Measurements from ENCODE around the gene ARL15.

The ARL15 gene

GRCh38 chr5:54205453-54205852, 104.9 kb downstream of the ARL15 start:
- no peak for DNase-seq (ENCODE audit: low read depth)

DNA sequence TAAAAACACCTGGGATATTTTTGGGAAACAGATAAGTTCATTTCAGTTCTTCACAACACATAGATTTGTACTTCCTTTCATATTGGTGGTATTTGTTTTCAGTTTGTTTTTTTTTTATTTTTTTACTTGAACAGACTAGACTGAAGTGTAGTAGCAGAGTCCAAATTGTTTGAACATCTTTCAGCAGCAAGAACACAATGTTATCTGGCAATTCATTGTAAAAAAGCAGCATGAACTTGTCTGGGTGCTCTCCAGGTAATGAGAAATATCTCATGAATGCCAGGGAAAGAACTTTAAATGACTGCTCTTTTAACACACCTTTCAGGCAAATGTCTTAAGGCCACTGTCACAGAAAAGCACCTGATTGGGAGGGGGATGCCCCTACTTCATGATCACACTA, 113.4 kb downstream of the ARL15 start:
- no peak for DNase-seq (ENCODE audit: low read depth)

- no peak for DNase-seq (ENCODE audit: low read depth)
Observed at GRCh38 chr5:54195701-54196100, 114.7 kb downstream of the ARL15 start.

DNA sequence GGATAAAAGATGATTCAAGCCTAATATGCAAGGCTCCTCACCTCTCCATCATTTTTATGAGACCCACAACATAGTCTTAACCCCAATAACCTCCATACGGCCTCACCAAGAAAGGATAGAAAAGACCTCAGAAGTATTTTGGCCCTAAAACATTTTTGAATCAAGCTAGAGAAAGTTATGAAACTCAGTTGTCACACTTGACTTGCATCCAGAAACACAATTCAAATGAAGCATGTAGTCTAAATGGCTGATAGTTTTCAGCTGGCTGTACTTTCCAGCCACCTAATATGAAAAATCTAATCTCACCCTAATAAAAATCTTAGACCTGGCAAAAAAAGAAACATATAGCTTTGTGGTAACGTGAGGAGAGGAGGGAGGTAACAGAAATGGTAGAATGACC, 116.1 kb downstream of the ARL15 start:
- DNase-seq (ENCODE audit: low read depth): no peak

DNA sequence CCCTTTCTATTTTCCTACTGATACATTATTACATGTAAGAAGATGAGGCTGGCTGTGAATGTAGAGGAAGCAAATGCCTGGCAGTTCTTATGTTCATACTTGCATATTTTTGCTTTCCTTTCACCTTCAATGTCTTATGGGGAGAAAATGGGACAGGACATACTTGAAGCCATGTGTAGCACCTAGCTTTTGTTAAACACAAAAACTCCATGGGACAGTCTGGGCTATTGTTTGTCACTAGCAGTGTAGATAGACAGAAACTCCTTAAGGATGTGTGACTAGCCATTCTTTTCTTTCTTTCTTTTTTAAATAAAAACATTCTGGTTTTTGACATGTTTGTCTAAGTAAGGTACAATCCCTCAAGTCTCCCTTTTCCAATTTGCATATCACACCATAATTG, 122.7 kb downstream of the ARL15 start:
- no peak for DNase-seq (ENCODE audit: low read depth)

DNA sequence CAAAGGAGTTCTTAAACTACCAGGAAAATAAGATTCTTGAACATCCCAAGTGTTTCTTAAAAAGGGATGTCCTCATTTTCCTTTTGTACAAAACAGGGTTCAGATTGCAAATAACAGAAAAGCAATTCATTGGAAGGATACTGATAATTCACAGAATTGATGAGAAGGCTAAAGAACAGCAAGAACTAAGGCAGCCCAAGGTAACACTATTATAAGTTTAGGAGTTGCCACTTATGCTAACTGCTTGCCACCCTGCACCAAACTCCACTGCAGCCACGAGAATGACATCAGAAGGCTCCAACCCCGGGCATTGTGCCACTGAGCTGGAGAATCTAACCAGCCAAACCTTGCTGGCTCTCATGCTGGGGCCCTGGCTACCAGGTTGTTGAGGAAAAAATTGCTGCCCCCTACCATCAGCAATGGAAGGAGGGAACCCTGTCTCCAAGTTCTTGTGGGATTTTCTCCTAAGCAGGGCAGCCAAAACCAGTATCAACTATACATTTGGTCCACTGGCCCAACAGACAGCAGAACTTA, 123.4 kb downstream of the ARL15 start:
- no peak for DNase-seq (ENCODE audit: low read depth)

- DNase-seq (ENCODE audit: low read depth): no peak
Observed at GRCh38 chr5:54186108-54186507, 124.3 kb downstream of the ARL15 start.

DNA sequence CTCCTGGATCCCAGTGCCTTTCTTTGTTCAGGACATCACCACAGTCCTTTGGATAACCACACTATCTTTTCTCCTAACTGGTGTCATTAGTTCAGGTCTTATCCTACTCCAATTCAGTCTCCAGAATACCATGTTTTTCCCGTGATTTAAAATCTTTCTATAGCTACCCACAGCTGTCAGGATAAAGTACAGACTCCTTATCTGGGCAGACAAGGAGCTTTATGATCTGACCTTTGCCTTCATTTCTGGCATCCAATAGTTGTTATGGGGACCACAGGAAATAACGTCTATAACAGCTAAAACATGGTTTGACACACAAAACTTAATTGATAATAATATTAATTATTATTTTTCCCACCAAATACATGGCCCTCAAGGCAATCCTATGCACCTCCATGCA, 125.6 kb downstream of the ARL15 start:
- no peak for DNase-seq (ENCODE audit: low read depth)

DNA sequence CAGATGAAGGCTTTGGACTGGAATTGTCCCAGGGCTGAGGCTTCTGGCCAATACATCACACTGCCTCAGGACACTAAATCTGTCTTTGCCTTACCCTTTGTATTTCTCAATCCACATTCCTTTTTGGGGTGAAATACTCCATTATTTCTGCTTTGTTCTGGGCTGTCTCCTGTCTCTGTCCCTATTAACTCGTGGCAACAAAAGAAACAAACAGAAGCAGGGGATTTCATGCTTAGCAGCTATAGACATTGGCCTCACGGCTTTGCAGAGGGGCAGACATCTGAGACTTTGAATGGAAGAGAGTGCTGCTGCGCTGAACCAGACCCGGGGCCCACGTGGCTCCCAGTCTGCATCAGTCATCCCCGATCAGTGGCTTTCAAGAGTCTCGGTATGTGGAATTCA, 129.7 kb downstream of the ARL15 start:
- no peak for DNase-seq (ENCODE audit: low read depth)

- no peak for DNase-seq (ENCODE audit: low read depth)
Observed at GRCh38 chr5:54178991-54179390, 131.4 kb downstream of the ARL15 start.

DNA sequence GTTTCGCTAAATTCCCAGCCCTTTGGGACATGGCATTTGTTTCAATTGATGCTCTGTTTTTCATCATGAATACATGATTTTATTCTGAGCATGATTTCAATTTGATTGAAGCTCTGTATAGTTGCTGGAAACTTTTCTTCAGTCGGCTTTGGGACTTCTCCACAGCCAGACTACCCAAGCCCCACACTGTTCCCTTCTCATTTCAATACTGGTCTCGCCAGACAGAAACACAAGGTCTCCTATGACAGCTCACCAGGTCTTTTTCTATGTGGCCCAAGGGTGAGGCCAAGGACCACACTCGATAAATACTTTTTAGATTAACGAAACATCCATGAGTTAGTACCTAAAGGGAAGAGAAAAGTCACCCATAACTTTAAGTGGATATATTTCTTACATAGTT, 132.2 kb downstream of the ARL15 start:
- DNase-seq (ENCODE audit: low read depth): no peak

DNA sequence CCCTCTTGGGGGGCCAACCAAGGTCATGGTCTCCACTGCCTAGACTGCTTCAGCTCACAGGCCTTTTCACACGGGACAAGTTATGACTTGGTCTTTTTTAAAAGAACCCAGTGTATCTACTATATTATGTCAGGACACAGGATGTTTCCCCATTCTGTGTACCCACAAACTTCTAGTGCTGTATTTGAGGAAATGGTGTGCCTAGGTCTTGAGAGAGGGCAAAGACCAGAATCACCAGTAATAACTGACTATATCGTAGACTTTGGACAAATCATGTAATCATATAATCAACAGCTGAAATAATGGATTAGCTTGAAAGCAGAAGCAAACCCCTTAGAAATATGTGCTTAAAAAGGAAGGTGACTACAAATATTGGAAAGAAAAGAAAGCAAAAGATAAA, 133.3 kb downstream of the ARL15 start:
- DNase-seq (ENCODE audit: low read depth): no peak

GRCh38 chr5:54176066-54176830, 134.1 kb downstream of the ARL15 start:
- DNase-seq (ENCODE audit: low read depth): no peak

DNA sequence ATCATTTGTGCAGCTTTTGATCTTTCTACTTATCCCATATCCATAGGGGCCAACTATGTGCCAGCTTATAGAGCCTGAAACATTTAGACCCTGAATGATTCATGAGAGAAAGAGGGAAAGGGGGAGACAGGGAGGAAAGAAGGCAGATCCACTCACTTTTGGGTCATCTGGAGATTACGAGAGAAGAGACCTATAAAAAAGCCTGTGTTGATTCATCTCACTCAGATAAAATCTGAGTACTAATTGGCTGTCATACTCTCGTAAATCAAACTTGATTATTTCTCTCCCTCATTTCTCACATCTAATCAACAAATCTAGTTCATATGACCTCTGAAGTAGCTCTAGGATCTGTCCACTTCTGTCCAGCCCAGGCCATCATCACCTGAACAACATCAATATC, 137.1 kb downstream of the ARL15 start:
- no peak for DNase-seq (ENCODE audit: low read depth)

DNA sequence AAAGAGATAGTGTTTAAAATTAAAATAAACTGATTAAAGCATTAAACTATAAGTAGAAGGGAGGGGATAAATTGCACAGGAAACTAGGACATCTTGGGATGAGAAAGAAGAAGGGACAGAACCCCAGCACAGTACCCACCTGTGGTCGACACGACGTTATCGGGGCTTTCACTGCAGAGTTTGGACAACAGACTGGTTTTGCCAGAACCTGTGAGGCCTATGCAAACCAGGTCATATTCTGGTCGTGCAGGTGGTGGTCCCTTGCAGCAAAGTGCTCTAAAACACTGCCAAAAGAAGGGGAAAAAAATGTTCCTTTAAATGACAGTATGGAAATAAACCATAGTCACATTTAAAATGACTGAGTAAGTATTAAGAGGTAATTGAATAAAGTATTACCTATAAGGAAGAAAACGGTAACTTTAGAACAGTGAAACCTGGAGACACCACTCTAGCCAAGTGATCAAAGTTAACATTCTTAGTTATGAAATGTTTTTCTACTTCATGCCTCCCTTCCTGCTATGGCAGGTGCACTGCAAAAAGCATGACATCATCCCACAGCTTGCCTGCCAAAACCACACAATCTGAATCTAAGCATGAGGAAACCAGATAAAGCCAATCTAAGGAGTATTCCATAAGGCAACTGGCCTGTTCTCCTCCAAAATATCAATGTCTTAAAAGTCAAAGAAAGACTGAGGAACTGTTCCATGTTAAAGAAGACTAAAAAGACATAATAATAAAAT, 138.6 kb downstream of the ARL15 start:
- no peak for DNase-seq (ENCODE audit: low read depth)

- no peak for DNase-seq (ENCODE audit: low read depth)
Observed at GRCh38 chr5:54165687-54166086, 144.7 kb downstream of the ARL15 start.

- no peak for DNase-seq (ENCODE audit: low read depth)
Observed at GRCh38 chr5:54162184-54162583, 148.2 kb downstream of the ARL15 start.

- no peak for DNase-seq (ENCODE audit: low read depth)
Observed at GRCh38 chr5:54160329-54160728, 150.0 kb downstream of the ARL15 start.

DNA sequence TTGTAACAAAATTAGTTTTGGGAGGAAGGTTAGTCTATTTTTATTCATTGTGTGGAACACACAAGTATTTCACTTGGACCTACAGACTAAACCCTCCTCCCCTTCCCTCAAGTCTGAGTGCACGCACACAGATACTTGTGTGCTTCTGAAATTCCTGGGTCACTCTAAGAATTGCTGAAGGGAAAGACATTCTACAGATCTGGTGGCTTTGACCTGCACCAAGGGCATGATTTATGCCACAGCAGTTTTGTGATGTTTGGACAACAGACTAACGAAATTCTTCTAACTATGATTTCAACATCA, 150.5 kb downstream of the ARL15 start:
- no peak for DNase-seq (ENCODE audit: low read depth)

GRCh38 chr5:54159153-54159892, 151.1 kb downstream of the ARL15 start:
- no peak for DNase-seq (ENCODE audit: low read depth)

GRCh38 chr5:54156577-54156976, 153.8 kb downstream of the ARL15 start:
- DNase-seq (ENCODE audit: low read depth): no peak

- no peak for DNase-seq (ENCODE audit: low read depth)
Observed at GRCh38 chr5:54150841-54151240, 159.5 kb downstream of the ARL15 start.

GRCh38 chr5:54148858-54149257, 161.5 kb downstream of the ARL15 start:
- no peak for DNase-seq (ENCODE audit: low read depth)

All from stimulated activated CD8-positive, alpha-beta memory T cell treated with anti-CD3 and anti-CD28 coated beads, Interleukin-12 subunit alpha, Interleukin-12 subunit beta, amount 100 ng/mL, for 1 hour (primary cell).